Stimulated activated CD8-positive, alpha-beta memory T cell treated with anti-CD3 and anti-CD28 coated beads, Interleukin-2, amount 100 ng/mL, for 1 hour (primary cell): ENCODE results near the gene SLC22A23.

ENCODE experiments used
- DNase-seq, 2 donors: peaks; one replicate each; pipeline ENCODE4 v3.0.0-alpha.2; 2020; ENCODE audit warnings: low read depth in 2 of 2

SLC22A23 gene

DNA sequence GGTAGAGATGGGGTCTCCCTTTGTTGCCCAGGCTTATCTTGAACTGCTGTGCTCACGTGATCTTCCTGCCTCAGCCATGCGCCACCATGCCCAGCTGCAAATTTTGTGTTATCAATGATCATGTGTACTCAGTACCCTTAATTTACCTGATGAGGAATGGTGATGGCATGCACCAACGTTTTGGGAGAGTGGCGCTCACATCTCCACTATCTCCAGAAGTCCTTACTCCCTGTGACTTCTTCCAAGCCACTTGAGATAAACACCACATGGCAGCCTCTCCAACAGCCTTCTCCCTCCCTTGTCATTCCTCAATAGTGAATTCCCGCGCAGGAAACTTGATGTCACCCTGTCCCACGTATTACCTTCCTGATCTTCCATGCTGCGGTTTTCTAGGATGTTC lies 140.0 kb downstream of the SLC22A23 start:
- DNase-seq: no peak

DNA sequence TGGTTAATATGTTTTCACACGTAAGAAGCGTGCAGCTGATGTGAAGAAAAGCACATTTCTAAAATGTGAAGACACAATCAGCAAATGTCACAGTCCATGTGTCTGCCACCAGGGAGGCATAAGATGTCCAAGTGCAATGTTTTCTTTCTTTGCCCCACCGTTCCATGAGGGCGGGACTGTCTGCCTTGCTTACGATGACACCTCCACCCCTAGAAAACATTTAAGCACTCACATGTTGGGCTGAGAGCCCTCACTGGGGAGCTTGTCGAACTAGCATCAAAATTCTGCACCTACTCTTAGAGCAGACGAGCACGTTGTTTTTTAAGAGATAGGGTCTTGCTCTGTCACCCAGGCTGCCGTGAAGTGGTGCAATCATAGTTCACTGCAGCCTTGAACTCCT lies 140.5 kb downstream of the SLC22A23 start:
- DNase-seq: no peak

DNA sequence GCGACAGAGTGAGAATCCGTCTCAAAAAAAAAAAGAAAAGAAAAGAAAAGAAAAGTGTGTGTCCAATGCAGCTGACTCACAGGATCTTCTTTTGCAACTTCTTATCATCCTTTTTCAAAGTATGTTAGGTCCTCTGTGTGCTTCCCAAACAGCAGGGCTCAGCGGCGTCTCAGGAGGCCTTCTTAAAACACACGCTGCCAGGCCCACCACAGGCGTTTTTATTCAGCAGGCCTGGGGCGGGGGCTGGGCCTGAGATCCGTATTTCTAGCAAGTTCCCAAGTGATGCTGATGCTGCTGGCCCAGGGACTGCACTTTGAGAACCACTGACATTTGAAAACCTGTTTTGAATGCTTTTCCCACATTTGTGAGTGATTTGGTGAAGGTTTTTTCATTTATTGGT lies 141.0 kb downstream of the SLC22A23 start:
- DNase-seq: no peak

DNA sequence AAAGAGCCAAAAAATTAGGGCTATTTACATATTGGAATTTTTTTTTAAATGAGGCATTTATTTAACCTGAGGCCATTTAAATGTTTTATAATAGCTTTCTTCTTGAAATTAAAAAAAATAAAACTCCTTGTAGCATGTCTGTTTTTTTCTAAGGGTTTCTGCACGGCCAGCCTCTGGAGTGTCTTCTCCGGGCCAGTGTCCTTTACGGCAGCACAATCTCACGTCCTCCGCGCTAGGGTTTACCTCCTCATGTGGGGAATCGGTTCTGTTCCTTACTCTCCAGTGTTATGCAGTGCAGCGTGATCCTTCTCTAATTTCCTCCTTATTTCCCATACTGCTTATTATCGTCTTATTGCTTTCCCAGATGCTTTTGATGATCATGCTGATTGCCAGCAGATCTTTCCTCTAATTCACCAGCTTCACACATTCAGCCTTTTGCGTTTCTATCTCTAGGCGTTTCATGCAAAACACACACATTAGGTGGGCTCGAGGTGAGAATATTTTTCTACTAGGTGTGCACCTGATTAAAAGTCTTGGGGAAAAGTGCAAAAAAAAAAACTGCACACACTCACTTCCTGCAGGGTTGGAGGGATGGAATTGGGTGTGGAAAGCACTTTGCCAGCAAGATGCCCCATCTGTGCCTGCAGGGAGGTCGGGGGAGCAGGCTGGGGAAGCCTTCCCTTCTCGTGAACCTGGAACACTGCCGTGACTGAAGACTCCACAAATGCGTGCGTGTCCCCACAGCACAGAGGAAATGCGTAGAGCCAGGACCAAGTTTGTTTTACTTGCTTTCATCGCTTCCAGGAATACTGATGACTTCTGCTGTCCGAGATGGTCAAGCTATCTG lies 142.0 kb downstream of the SLC22A23 start:
- DNase-seq: no peak

DNA sequence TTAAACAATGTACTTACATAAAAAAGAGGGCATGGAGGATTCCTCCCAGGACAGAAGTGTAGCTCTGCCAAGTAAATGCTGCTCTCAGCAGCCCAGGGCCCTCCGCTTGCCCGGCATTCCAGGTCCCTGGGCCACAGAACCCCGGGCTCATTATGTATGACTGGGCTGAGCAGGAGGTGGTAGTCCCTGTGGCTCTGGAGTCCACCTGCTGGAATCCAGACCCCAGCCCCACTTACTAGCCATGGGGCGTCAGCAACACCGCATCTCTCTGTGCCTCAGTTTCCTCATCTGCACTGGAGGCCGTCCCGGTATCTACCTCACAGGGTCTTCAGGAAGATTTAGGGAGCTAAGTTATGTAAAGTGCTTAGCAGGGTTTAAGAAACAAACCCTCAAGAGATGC lies 142.7 kb downstream of the SLC22A23 start:
- no peak for DNase-seq

DNA sequence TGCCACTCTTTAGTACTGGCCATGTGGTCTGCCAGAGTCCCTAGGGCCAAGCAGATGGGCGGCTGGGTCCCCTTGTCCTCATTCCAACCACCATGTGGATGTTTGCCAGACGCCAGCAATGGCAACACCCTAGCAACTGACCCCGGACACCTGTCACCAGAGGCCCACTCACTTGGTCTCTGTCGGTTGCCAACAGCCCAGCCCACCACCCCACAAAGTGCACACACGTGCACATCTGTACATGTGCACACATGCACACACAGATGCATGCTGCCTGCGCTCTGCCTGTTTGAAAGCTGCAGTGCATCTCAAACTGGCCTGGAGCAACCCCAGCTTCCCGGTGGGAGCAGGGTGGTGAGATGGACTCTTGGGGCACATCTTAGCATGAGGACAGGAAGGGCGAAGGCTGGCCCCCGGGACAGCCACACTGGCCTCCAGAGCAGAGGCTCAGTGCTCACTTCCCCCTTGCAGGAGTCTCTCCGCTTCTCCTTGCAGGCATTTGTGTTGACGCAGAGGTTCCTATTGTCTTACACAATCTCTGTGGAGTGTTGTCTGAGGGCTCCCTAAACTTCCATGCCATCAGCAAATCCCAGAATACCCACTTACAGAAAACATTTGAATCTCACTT lies 144.1 kb downstream of the SLC22A23 start:
- DNase-seq: no peak

DNA sequence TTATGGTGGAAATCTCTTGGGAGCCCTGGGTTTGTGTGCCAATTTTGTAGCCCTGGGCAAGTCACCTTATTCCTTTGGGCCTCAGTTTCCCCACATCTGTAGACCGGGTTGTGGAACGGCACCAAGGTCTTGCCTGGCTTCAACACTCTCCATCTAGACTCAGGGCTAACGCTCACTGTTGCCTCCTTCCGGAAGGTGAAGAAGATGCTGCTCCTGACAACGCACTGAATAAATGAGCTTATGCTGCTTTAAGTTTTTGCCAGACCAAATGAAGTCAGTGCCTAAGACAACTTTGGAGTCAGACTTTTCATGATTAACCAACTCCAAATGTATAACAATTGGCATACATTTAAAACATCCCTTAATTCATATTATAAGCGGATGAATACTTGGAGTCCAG lies 145.0 kb downstream of the SLC22A23 start:
- no peak for DNase-seq

DNA sequence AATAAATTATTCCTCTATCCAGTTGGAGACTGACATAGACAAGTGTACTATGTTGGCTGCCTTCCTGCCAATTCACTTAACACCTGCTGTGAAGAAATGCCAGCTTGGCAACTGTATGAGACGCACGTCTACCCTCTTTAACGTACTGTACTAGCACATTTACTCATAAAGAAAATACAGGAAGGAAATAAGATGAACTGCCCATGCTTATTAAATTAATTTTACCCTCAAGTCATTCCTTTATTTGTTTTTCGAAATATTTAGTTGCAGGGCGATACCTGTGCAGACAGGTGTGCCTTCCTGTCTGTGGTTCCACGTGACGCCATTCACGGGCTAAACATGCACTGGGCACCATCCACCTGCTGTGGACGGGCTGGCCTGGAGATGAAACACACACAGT lies 146.1 kb downstream of the SLC22A23 start:
- no peak for DNase-seq

DNA sequence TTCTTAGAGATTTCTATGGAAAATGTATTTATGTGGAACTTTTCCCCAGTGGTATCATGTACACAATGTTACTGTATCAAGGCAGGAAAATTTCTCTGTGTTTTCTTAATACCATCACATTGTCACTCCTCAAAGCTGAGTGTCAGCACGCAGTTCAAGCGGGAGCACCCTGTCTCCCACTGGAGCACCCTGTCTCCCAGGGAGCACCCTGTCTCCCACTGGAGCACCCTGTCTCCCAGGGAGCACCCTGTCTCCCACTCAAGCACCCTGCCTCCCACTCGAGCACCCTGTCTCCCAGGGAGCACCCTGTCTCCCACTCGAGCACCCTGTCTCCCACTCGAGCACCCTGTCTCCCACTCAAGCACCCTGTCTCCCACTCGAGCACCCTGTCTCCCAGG lies 146.8 kb downstream of the SLC22A23 start:
- DNase-seq: no peak

DNA sequence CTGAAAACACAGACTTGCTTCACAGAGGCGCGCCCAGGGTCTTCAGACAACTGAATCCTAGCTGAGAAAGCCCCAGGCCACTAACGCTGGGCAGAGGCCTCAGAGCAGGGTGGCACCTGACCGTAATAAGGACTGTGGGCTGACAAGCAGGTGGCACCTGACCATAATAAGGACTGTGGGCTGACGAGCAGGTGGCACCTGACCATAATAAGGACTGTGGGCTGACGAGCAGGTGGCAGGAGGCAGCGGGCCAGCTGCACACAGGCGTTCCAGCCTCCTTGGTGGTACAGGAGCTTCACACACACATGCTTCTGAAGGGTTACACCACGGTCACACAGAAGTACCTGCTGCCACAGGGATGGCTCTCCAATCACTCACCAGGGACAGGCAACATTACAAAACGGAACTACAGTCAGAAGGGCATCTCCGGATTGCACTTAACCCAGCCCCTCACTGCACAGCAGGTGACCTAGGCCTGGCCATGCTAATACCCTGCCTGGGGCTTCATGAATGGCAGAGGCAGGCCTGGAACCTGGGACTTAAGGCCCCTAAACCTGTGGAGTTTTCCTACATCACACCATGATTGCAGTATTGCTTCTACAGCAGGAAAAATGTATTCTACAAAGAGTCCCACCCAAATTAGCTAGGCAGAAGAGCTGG lies 147.3 kb downstream of the SLC22A23 start:
- DNase-seq: no peak

DNA sequence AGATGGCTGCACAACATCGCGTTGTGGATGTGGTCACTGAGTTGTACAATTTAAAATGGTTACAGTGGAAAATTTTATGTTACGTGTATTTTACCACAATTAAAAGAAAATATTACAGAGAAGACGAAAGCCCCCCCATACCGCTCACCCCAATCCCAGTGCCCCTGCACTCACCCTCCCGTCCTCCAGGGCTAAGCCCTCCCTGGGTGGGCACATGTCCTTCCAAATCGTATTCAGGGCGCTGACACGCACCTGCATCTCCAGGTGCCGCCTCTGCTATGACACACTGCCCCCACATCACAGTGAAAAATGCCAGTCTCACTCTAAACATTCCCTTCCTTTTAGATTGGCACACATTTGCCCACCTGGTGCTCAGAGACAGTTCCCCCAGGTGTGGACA lies 148.7 kb downstream of the SLC22A23 start:
- no peak for DNase-seq

DNA sequence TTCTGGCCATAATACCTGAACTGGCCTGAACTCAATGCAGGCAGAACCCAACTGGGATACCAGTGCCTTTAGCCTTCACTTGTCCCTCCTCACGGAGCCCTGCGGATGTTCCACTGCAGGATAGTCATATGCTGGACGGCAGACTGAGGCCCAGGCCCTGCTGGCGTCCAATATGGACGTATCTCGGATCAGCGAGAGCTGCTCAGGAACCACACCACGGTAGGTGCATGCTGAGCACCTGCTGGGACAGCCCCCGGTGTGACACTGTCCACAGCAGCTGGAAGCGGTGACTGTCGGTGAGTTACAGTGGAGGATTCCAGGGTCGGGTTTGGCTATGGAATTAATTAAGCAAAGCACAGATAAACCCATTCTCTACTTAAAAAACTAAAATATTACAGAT lies 149.4 kb downstream of the SLC22A23 start:
- no peak for DNase-seq

DNA sequence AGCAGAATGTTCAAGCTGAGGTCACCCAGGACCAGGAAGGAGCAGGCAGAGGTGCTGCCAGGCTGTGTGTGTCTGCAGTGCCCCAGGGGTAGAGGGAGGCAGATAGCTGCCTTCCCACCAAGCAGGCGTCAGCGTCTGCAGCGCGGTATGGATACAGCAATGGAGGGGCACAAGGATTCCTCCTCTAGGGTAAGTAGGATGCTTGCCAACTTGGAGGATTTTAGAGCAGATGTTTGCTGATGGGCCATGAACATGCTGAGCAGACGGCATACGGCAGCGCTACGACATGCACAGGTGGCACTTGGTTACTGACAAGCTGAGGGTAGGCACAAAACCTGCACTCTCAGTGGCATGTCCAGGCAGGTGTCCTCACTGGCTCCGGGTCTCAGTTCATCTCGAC lies 150.0 kb downstream of the SLC22A23 start:
- DNase-seq: no peak

DNA sequence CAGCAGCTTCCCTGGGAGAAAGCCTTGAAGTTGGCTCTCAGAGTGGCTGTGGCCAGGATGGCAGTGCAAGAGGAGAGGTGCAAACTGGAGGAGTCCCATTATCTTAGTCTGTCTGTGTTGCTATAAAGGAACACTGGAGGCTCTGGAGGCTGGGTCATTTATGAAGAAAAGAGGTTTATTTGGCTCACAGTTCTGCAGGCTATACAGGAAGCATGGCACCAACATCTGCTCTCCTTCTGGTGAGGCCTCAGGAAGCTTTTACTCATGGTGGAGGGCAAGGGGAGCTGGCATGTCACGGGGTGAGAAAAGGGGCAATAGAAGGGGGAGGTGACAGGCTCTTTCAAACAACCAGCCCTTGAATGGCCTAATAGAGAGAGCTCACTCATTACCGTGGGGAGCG lies 151.0 kb downstream of the SLC22A23 start:
- DNase-seq: no peak

DNA sequence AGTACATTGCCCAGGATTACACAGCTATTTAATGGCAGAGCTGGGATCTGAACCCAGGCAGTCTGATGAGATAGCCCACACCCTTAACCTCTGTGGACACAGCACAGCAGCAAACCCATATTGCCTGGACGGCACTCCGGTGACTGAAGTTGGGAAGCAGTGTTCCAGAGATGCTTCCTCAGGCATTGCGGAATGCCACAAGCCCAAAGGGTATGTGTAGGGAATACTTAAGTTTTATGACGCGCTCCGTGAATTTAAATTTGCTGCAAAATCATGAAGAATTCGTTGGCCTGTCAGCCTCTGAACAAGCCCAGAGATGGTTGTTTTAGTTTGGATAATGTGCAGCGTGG lies 151.7 kb downstream of the SLC22A23 start:
- no peak for DNase-seq

DNA sequence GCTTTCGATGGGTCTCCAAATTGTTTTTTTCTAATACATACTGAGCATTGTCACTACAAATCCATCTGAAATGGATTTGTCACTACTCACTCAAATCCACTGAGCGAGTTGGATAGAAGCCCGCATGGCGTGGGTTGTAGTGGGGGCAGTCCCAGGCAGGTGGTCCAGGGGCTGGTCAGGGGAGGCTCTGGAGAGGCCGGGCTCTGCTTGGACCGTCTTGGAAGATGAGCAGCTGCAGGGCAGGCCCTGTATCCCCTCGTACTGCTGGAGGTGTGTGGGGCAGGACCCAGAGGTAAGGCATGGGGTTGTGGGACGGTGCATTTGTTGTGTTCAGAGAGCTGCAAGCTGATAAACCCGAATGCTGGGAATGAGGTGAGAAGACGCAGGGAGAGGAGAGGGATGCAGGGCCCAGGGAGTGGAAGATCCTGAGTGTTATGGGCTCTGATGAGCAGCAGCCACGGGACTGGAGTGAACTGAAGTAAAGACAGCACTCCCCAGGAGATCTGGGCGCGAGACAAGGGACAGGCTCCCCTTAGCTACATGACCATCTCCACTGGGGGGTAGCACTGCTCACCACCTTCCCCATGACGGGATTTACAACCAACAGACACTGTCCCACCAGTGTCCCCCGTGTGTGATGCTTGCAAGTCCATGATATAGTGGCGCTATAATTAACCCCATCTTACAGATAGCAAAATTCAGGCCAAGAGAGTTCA lies 152.2 kb downstream of the SLC22A23 start:
- no peak for DNase-seq

DNA sequence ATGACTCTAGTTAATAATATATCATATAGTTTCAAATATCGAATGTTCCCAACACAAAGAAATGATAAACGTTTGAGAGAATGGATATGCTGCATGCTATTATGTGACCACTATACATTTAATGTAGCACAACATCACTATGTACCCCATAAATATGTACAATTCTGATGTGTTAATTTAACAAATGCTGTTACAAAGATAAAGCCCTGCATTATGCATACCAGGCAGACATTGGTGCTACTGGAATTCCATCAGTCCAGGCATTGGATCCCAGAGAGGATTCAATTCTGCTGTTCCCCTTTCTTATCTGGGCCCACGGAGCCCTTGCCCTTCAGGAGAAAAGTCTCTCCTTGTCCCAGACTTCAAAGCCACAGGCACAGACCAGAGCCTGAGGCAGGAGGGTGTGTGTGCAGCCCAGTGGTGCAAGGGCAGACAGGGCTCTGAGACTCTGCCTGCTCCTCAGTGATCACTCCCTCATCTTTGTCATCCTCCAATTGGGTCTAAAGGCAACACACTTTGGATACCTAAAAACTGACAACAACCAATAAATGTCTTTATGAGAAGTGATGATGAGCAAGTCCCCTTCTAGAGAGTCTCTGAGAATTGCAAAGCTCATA lies 152.9 kb downstream of the SLC22A23 start:
- no peak for DNase-seq

DNA sequence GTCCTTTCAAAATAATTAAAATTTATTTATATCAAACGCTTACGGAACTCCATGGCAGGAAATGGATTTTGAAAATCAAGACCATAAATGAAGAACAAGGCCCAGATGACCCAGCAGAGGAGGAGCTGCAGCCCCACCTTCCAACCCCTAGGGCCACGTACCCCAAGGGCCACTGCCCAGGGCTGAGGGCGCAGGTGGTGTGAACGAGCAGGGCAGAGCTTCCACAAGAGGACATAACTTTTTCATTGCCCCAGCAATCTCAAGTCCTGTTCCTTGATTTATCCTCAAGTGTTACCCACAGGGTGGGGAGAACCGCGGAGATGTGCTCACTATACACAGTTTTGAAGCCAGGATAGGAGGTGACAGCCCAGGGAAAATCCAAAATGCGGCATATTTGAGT lies 155.3 kb downstream of the SLC22A23 start:
- DNase-seq: no peak

DNA sequence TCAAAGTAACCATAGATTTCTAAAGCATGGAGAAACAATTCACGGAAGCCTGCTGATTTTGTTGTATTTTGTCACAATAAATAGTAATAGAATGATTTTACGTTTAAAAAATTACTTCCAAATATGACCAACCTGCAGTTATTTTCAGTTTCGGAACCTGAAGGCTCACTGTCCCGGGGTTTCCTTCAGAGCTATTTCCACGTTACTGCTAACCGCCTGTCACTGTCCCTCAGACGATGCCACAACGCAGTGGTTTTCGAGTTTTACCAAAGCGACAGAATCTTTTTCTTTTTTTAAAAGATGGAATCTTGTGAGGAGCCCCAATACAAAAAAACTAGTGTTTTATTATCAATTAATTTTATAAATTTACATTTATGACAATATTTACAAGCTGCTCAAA lies 157.6 kb downstream of the SLC22A23 start:
- no peak for DNase-seq

DNA sequence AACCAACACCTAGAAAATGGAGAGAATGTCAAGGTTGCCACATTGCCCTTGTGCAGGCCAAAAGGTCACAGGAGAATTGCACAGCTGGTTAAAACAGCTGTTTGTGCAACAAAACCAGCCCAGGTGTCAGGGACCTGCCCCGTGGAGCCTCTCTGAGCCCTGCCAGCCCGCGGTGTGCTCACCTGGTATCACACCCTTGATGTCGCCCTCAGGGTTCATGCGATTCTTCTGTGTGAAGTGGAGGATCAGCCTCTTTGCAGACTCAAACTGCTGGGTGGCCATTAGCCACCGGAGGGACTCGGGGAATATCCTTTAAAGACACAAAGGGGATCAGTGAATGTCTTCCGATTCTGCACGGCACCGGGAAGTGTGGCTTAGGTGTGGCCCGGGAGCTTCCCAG lies 158.9 kb downstream of the SLC22A23 start:
- DNase-seq: no peak

DNA sequence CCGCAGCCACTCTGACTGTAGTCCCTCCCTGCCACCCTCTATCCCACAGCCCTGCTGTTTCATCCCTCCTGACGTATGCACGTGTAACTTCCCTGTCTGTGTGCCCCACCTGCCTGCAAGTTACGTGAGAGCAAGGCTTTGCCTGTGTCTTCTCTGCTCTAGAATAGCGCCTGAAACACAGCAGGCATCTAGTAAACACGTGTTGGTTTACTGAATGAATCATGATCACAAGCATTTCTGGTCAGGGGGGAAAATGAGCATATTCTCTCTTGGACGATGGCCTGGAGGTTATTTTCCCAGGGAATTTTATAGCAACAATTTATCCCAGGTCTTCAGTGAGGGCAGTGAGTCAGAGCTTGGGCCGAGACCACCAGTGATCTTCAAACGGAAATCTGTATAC lies 159.8 kb downstream of the SLC22A23 start:
- DNase-seq: no peak

DNA sequence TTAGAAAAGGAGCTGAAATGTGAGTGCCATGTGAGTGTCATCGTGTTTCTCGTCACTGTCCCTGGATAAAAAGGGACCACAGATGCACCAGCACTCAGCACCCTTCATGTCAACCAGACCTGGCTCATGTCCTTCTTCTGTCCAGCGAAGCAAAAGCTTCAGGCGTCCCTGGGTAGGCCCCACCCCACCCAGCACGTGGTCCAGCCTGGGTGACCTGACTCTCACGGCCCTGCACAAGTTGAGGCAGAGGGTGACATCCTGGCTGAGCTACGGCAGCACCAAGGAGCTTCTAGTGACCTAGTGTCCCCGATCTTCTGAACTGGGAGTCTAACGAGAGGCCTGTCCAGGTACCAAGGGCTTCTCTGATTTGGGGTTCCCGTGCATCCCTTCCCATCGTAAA lies 160.3 kb downstream of the SLC22A23 start:
- DNase-seq: no peak
